Spleen (tissue), 11 donors: ENCODE data around the gene BDNF. TPM values are rescaled to one million over a fixed set of nuclear protein-coding genes. Genes with fewer than 3 reads are reported as not detected.
A peak's percentile ranks its signal among the peaks of the same experiment; 100 is the strongest.

Experiments used
- DNase-seq: peaks from one replicate; pipeline ENCODE4 v3.0.0-alpha.2; 2020
- H3K27ac ChIP-seq, 8 donors: fragments of 200-600 bp; sonication (generic) in 7 of 8; 1 replicate in 4 of 8; 2 replicates in 4 of 8; pipeline versions ENCODE4 v1.5.0 to v1.8.0; 2016 to 2021; ENCODE audit warnings: inconsistent platforms in 4 of 8, mild to moderate bottlenecking in 4 of 8, moderate library complexity in 1 of 8
- H3K27me3 ChIP-seq, 7 donors: fragments of 200-600 bp; sonication (generic) in 6 of 7; replicated peaks in 1 of 7; 1 replicate in 4 of 7; 2 replicates in 3 of 7; pipeline versions ENCODE4 v1.5.0 to v1.8.0; 2016 to 2021; ENCODE audit warnings: inconsistent platforms in 3 of 7, mild to moderate bottlenecking in 1 of 7
- H3K36me3 ChIP-seq, 6 donors: fragments of 200-600 bp; sonication (generic) in 5 of 6; 1 replicate in 4 of 6; 2 replicates in 2 of 6; pipeline versions ENCODE4 v1.5.0 to v1.8.0; 2016 to 2021; ENCODE audit warnings: inconsistent platforms in 2 of 6
- H3K4me1 ChIP-seq, 6 donors: fragments of 200-600 bp; sonication (generic) in 5 of 6; 1 replicate in 3 of 6; 2 replicates in 3 of 6; pipeline versions ENCODE4 v1.5.0 to v1.8.0; 2016 to 2021; ENCODE audit warnings: inconsistent platforms in 3 of 6
- H3K4me3 ChIP-seq, 8 donors: fragments of 200-600 bp; sonication (generic) in 7 of 8; 1 replicate in 4 of 8; 2 replicates in 4 of 8; pipeline versions ENCODE4 v1.5.0 to v1.8.0; 2016 to 2021; ENCODE audit warnings: inconsistent platforms in 4 of 8, mild to moderate bottlenecking in 4 of 8, moderate library complexity in 2 of 8
- H3K9me3 ChIP-seq, 8 donors: fragments of 200-600 bp; sonication (generic) in 7 of 8; 1 replicate in 4 of 8; 2 replicates in 4 of 8; pipeline versions ENCODE4 v1.5.0 to v1.8.0; 2016 to 2021; ENCODE audit warnings: inconsistent platforms in 4 of 8
- CTCF ChIP-seq, 11 experiments: fragments of 200-600 bp in 7 of 11; fragments of 450-650 bp in 4 of 11; sonication (generic) in 4 of 11; IDR thresholded peaks in 8 of 11; conservative IDR thresholded peaks in 3 of 11; 1 replicate in 7 of 11; 2 replicates in 4 of 11; pipeline versions ENCODE4 v1.4.0 to v1.8.0; 2016 to 2021; ENCODE audit warnings: antibody characterized with exemption in 11 of 11, inconsistent platforms in 4 of 11, mild to moderate bottlenecking in 1 of 11
- POLR2A ChIP-seq, 3 donors: fragments of 450-650 bp; IDR thresholded peaks; one replicate each; pipeline ENCODE4 v1.5.1; 2017; ENCODE audit warnings: antibody characterized with exemption in 3 of 3, mild to moderate bottlenecking in 1 of 3
- POLR2AphosphoS5 ChIP-seq, 3 donors: sonication (generic); formaldehyde crosslinking; IDR thresholded peaks; one replicate each; pipeline ENCODE4 v1.5.1; 2017; ENCODE audit warnings: antibody characterized with exemption in 3 of 3
- WGBS, 5 donors: extraction: QIAGEN DNeasy Blood & Tissue Kit in 3 of 5; methylation state at CpG; one replicate each; pipeline versions ENCODE4 v1.1.5 to v1.1.7; 2013 to 2018; 5-methylcytosine and 5-hydroxymethylcytosine counted together
- intact Hi-C: fragments of 100-400 bp; cut with DNase I; formaldehyde crosslinking; loops from one replicate; pipeline ENCODE4 v1.15.0; 2023; ENCODE audit warnings: low total_unique reads
- polyA plus RNA-seq, 3 donors: library from polyadenylated mRNA; stranded (reverse); fragments of 200-250 nt; gene quantifications; one replicate each; pipeline ENCODE4 v1.2.1, GENCODE V29; 2013
- total RNA-seq, 7 donors: library from RNA; depleted of rRNA in 3 of 7; stranded (reverse); fragments of >200 nt in 3 of 7; fragmentation: NEBNext Ultra II Directional in 4 of 7; extraction: Animal tissue kit (Norgen Biotek cat#: 25700) in 4 of 7; gene quantifications; one replicate each; pipeline versions ENCODE4 v1.1.0 to v1.2.1, GENCODE V29; 2016 to 2021
- donor health status: healthy with polysubstance abuse.
- donor health status: DM: no; HTN: no; CAD: no; lungs with moderate emphysema.
- donor health status: DM: no; HTN: no; CAD: no.
- donor health status: Bipolar disorder and iron deficiency.
- donor health status: healthy.
- donor health status: DM: no; HTN: no; CAD: no.
- donor health status: DM: yes; HTN: yes; CAD: no.

BDNF gene
- total and polyA plus RNA-seq, 10 donors: 0.02 to 0.29 (median 0.08) TPM; not detected in 2

GRCh38 chr11:27726981-27727380 lies 26.7 kb upstream of the BDNF start:
- no peak overlapping the region for H3K27ac ChIP-seq
- H3K27me3 ChIP-seq: peaks cover 0 to 31% (median 20%) of the 10 kb centered on the region in 7 donors
- H3K4me1 ChIP-seq: peaks cover 0 to 11% (median 7%) of the 10 kb centered on the region in 6 donors
- DNase-seq: no peak
- H3K9me3 ChIP-seq: no peaks in the 10 kb centered on the region
- TF ChIP-seq CTCF (IDR thresholded peaks at IDR 0.05 in 8 of 11, conservative IDR thresholded peaks at IDR 0.05 in 3 of 11): no peak
- no peak for TF ChIP-seq POLR2A (IDR thresholded peaks at IDR 0.05)
- TF ChIP-seq POLR2AphosphoS5 (IDR thresholded peaks at IDR 0.05): no peak
- H3K4me3 ChIP-seq: no peak overlapping the region
- intact Hi-C loops: no loop called here
- WGBS, 5 donors: 53 to 86% (median 63%) methylated on average over 1 of the region's 1 CpG
- no peaks in the 10 kb centered on the region for H3K36me3 ChIP-seq

GRCh38 chr11:27723687-27724086 lies 23.4 kb upstream of the BDNF start:
- Histone ChIP-seq H3K4me3 (no peak overlapping the region), H3K9me3 (peaks cover 0 to 11% (median 0%) of the 10 kb centered on the region in 8 donors), H3K36me3 (no peaks in the 10 kb centered on the region), H3K27ac (no peak overlapping the region), H3K27me3 (peaks cover 4 to 64% (median 53%) of the 10 kb centered on the region in 7 donors), H3K4me1 (peaks cover 0 to 25% (median 14%) of the 10 kb centered on the region in 6 donors)
- intact Hi-C loops: no loop called here
- no peak for TF ChIP-seq POLR2AphosphoS5 (IDR thresholded peaks at IDR 0.05)
- TF ChIP-seq CTCF (IDR thresholded peaks at IDR 0.05 in 8 of 11, conservative IDR thresholded peaks at IDR 0.05 in 3 of 11): no peak
- TF ChIP-seq POLR2A (IDR thresholded peaks at IDR 0.05): no peak
- DNase-seq: no peak
- 81 to 93% (median 86%) methylated on average over 1 of the region's 1 CpG for WGBS, 5 donors

GRCh38 chr11:27722953-27723344 lies 22.7 kb upstream of the BDNF start:
- 2 to 7% (median 5%) methylated on average over 17 to 18 of the region's 18 CpGs for WGBS, 5 donors
- Histone ChIP-seq H3K27ac (no peak overlapping the region), H3K36me3 (no peaks in the 10 kb centered on the region), H3K4me1 (peaks cover 0 to 28% (median 14%) of the 10 kb centered on the region in 6 donors), H3K4me3 (peak overlapping the region in 5 of 8 donors; percentile 3 to 52 (median 28)), H3K9me3 (peaks cover 0 to 11% (median 0%) of the 10 kb centered on the region in 8 donors), H3K27me3 (peaks cover 4 to 72% (median 60%) of the 10 kb centered on the region in 7 donors)
- no peak for TF ChIP-seq CTCF (IDR thresholded peaks at IDR 0.05 in 8 of 11, conservative IDR thresholded peaks at IDR 0.05 in 3 of 11)
- TF ChIP-seq POLR2AphosphoS5 (IDR thresholded peaks at IDR 0.05): no peak
- no peak for TF ChIP-seq POLR2A (IDR thresholded peaks at IDR 0.05)
- no peak for DNase-seq
- intact Hi-C loops: no loop called here

GRCh38 chr11:27722117-27722952 lies 22.1 kb upstream of the BDNF start:
- no peak for TF ChIP-seq CTCF (IDR thresholded peaks at IDR 0.05 in 8 of 11, conservative IDR thresholded peaks at IDR 0.05 in 3 of 11)
- no peak for TF ChIP-seq POLR2AphosphoS5 (IDR thresholded peaks at IDR 0.05)
- TF ChIP-seq POLR2A (IDR thresholded peaks at IDR 0.05): no peak
- 2 to 4% (median 3%) methylated on average over 57 to 60 of the region's 60 CpGs for WGBS, 5 donors
- Histone ChIP-seq H3K4me1 (peaks cover 0 to 28% (median 14%) of the 10 kb centered on the region in 6 donors), H3K9me3 (peaks cover 0 to 11% (median 0%) of the 10 kb centered on the region in 8 donors), H3K27me3 (peaks cover 4 to 78% (median 63%) of the 10 kb centered on the region in 7 donors), H3K4me3 (peak overlapping the region in 7 of 8 donors; percentile 3 to 52 (median 20)), H3K27ac (no peak overlapping the region), H3K36me3 (no peaks in the 10 kb centered on the region)
- DNase-seq: no peak
- intact Hi-C loops: no loop called here
